Stimulated activated CD8-positive, alpha-beta memory T cell treated with anti-CD3 and anti-CD28 coated beads, Interleukin-12 subunit alpha, Interleukin-12 subunit beta, amount 100 ng/mL, for 1 hour (primary cell): ENCODE data around the gene DACT1.
"Not testable (repeated sequence)": the region's sequence is repeated elsewhere in the genome, so short reads cannot be mapped to it uniquely, and the experiment has no call there.

ENCODE experiments used
- DNase-seq: peaks from one replicate; pipeline ENCODE4 v3.0.0-alpha.2; 2020; ENCODE audit warnings: low read depth

Gene DACT1, protein sequence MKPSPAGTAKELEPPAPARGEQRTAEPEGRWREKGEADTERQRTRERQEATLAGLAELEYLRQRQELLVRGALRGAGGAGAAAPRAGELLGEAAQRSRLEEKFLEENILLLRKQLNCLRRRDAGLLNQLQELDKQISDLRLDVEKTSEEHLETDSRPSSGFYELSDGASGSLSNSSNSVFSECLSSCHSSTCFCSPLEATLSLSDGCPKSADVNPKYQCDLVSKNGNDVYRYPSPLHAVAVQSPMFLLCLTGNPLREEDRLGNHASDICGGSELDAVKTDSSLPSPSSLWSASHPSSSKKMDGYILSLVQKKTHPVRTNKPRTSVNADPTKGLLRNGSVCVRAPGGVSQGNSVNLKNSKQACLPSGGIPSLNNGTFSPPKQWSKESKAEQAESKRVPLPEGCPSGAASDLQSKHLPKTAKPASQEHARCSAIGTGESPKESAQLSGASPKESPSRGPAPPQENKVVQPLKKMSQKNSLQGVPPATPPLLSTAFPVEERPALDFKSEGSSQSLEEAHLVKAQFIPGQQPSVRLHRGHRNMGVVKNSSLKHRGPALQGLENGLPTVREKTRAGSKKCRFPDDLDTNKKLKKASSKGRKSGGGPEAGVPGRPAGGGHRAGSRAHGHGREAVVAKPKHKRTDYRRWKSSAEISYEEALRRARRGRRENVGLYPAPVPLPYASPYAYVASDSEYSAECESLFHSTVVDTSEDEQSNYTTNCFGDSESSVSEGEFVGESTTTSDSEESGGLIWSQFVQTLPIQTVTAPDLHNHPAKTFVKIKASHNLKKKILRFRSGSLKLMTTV

DNA sequence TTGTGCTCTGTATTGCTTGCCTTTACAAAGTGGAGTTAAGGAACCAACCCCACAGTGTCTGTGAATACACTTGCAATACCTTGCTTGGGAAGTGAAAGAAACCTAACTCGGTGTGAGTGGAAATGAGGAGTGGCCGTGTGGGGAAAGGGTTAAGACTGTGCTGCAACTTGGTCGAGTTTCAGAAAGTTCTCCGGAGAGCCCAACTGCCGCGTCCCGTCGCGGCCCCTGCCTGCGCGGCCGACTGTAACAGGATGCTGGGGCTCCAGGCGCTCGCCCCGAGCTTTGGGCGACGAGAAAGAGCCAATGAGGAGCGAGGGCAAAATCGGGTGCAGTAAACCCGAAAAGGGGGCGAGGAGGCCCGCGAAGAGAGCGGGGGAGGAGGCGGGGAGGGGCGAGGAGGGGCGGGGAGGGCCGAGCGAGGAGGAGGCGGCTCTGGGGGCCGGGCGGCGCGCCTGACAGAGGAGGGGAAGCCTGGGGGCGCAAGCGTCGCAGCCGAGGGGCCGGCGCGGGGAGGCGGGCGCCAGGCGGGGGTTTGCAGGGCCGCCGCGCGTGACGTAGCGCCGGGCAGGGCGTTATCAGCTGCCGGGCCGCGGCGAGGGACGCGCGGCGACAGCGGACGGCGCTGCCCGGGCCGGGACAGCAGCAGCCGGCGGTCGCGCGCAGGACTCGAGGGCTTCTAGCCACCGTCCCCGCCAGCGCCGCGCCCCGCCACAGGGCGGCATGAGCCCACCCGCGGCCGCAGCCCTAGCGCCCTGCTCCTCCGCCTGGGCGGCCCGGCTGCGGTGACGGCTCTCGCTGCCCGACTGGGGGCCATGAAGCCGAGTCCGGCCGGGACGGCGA, at the start of gene DACT1:
Gene DACT1, plus strand, starts transcription at position 572 of the 840 bp plus-strand sequence. Its CDS starts 241 bp downstream, at position 813.
- DNase-seq: no peak

- DNase-seq: not testable (repeated sequence)
These were observed 49.4 kb upstream of the DACT1 start for GRCh38 chr14:58588321-58588720.

GRCh38 chr14:58593977-58594376, 43.8 kb upstream of the DACT1 start:
- no peak for DNase-seq

DNA sequence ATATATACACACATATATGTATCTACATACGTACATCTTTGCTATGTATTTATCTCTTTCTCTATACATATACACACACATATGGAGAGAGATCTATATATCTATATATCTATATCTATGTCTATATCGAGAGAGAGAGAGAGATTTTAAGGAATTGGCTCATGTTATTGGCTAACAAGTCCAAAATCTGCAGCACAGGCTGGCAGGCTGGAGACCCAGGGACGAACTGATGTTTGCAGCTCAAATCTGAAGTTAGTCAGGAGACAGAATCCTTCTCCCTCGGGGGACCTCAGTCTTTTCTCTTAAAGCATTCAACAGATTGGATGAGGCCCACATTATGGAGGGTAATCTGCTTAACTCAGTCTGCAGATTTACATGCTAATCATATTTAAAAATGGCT, 40.7 kb upstream of the DACT1 start:
- DNase-seq: no peak

DNA sequence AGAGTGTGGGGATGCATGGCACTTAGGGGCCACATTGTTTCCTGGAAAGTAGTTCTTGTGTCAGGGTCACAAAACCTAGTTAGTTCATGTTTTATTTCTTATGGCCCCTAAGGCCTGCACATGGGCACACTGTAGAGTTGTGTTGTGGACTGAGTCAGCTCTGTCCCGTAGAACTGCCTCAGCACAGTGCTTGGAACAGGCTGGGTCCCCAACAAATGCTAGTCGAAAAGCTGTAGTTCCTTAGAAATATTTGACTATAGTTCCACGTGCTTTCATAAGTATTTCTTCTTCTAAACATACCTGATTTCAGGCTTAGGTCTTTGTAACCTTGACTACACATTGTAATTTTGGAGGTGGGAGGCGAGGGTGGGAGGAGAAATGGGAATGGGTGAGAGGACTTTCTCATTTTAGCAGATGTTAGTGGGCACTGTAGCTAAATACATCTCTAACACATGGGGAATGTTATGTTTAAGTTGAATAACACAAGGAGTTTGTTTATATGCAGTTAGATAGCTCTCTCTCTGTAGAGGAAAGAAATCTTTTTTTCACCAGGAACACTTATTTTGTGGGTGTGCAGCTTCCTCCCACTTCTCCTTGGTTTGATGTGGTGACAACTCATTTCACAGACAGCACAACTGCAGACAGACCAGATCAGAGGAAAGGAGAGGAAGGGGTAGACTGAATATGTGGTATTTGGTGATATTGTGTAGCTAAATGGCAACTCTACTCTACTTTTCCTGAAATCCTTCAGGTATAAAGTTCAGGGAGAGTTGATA, 39.5 kb upstream of the DACT1 start:
- no peak for DNase-seq

DNA sequence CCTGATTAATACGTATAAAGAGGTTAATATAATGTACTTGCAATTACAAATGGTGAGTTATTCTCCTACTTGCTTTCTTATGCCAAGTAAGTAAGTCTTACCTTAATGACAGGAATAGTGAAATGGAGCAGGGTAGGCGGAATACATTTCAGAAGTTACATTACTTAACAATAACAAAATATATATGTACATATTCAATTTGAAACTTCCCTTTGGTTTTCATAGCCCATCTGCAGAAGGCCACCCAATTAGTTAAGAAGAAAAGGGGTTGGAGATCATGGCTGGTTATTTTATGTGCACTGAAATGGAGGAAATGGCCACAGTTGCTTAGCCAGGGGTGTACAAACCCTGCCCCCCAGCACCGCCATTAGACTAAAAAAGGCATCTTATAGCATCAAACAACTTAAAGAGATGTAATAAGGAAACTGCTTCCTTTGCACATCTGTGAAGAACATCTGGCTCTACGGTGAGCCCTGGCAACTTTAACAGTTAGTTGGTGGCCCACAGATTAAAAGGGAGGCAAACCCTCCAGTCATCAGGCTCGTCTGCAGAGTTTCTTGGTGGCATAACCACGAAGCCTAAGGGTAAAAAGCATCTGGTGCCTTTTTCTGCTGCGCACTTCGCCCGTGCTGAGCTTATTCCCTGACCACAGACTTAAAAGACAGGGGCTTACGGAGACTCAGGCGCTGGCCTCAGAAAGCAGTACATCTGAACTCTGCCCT, 38.8 kb upstream of the DACT1 start:
- DNase-seq: no peak

- DNase-seq: no peak
These were observed 38.1 kb upstream of the DACT1 start for GRCh38 chr14:58599707-58600106.

DNA sequence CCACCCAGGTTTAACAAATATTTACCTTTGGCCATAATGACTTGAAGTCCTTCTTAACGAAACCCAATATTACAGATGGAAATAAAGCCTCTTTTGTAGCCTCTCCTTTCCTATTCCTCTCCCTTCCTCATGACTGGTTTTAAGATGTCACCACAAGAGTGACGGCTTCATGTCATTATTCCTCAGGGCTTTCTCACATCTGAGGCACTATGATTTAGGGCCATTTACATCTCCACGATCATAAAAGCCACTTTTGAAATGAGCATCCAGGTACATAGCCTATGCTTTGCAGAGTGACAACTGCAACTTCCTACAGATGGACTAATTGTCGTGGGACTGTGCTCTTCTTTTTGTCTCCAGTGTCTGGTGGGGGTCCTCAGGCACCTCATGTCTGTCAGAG, 32.3 kb upstream of the DACT1 start:
- no peak for DNase-seq

- DNase-seq: no peak
These were observed 30.4 kb upstream of the DACT1 start for GRCh38 chr14:58607131-58607951.

DNA sequence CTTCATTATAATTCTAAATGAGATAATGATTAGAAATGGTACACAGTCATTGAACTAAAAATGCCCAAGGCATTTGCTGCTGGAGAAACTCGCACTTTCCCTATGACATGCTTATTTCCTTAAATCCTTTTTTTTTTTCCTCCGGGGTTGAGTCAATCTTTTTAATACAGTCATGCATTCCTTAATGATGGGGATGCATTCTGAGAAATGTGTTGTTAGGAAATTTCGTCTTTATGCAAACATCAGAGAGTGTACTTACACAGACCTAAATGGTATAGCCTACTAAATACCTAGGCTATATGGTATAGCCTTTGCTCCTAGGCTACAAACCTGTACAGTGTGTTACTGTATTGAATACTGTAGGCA, 29.8 kb upstream of the DACT1 start:
- DNase-seq: no peak

- DNase-seq: no peak
These were observed 20.1 kb upstream of the DACT1 start for GRCh38 chr14:58617619-58618018.

- no peak for DNase-seq
These were observed 17.8 kb upstream of the DACT1 start for GRCh38 chr14:58620011-58620410.

- DNase-seq: no peak
These were observed 12.3 kb upstream of the DACT1 start for GRCh38 chr14:58625438-58625837.

DNA sequence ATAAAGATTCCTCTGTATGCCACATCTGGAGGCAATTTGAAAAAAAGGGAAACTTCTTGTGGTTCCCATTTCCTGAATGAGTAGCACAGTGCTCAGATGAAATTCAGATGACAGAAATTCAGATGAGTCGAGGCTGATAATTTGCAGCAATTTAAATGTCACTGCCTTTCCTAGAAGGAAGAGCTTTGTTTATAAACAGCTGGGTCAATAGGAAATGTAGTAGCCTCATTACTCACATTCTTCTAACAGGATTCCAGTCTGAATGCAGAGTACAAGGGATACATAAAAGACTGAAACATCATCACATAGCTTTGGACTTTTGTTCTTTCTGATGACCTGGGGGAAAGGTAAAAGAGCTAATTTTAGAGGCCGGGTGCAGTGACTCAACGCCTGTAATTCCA, 11.3 kb upstream of the DACT1 start:
- DNase-seq: no peak

GRCh38 chr14:58628406-58628805, 9.4 kb upstream of the DACT1 start:
- no peak for DNase-seq

- no peak for DNase-seq
These were observed 8.5 kb upstream of the DACT1 start for GRCh38 chr14:58629281-58629680.

GRCh38 chr14:58631732-58632131, 6.0 kb upstream of the DACT1 start:
- no peak for DNase-seq

DNA sequence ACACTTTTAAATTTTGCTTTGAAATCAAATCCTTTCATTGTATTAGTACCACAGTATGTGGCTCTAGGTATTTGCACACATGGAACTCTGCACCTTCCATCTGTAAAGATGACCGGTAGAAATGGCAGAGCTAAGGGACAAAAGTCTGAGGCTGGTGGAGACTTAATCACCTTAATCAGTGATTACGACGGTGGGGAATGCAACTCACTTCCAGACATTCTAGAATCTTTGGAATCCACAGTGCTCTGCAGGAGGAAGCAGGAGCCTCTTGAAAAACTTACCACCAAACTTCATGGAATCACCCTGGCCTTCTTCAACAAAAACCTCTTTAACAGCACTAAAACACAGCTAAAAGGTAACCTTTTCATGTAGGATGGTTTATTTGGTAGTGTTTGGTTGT, 3.9 kb upstream of the DACT1 start:
- DNase-seq: no peak

- DNase-seq: no peak
These were observed 3.2 kb upstream of the DACT1 start for GRCh38 chr14:58634406-58635090.
